GM19395 (cell line): ENCODE results near the gene CUEDC1.

Experiments
- ATAC-seq: cut with Tn5 transposase; IDR thresholded peaks from one replicate; pipeline ENCODE4 v1.9.1; 2021; ENCODE audit warnings: mild to moderate bottlenecking, moderate library complexity; ENCODE audit not compliant: unreplicated experiment

The CUEDC1 gene

DNA sequence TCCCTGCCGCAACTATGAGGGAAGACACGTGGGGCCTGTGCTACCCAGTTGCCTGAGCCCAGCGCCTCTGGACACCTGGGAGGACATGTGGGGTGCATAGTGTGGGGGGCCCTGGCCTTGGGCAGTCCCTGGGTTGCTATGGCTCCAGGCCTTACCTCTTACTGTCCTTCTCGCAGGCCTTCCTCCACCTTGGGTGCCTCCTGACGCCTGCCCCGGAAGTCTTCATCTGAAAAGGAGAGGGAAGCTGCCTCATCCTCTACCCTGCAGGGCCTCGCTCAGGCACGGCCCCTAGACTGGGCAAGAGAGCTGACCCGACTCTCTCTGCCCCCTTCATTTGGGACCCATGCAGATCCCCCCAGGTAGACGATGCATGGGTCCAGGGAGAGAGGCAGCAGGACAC is 88.9 kb downstream of the CUEDC1 start:
- ATAC-seq: no peak

DNA sequence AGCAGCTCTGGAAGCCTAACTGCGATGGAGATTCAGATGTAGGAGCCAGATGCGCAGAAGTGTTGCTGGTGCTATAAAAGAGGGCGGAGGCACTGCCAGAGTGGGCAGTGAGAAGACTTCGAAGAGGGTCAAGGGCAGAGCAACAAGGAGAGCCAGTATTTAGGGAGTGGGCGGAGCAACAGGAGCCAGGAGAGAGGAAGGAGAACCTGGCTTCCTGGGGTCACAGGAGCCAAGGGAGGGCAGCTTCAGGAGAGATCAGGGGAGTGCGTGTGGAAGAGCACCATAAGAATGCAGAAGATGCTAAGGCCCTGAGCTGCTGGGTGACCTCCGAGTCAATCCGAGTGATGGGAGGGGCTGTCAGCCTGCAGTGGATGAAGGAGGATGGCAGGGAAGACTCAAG is 90.9 kb downstream of the CUEDC1 start:
- ATAC-seq: no peak

DNA sequence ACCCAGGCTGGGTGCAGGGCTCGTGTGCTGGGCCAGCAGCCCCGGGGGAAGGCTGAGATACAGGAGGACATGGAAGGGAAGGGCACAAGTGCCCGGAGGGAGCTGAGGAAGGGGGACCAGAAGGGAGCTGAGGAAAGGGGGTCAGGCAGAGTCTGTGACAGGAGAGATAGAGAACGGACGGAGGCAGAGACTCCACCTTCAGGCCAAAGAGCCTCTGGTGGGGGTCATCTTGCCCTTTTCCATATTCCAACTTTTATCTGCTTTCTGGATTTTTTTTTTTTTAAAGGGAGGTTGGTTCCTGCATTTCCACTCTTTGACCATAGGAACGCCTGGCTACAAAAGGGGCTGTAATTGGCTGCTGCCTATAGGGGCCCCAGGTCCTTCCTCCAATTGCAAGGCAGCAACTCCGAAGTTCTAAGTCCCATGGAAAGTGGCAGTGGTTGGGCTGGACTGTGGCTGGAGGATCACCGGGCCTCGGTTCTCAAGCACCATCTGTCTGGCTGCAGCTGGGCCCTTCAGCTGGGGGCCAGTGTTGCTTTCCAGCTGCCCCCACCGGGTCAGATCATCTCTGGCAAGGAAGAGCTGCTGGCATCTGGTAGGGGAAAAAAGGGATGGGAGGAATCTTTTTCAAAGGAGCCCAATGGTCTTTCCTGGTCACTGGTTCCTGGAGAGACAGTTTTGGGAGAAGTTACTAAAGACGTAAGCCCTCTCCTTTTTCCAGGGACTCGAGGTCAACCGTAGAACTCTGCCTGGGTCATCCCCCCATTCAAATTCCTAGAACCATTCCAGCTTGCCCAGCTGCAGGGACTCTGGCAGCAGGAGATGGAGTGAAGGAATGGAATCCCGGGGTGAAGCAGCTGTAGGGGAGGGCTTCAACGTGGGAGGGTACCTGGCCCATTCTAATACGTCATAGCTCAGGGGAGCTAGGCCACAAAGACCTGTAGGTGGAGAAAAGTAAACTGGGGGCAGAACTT is 92.2 kb downstream of the CUEDC1 start:
- no peak for ATAC-seq

- no peak for ATAC-seq
Measured at GRCh38 chr17:57861790-57862693, 93.2 kb downstream of the CUEDC1 start.

- ATAC-seq: no peak
Measured at GRCh38 chr17:57861000-57861789, 94.0 kb downstream of the CUEDC1 start.

- ATAC-seq: no peak
Measured at GRCh38 chr17:57860414-57860999, 94.7 kb downstream of the CUEDC1 start.

DNA sequence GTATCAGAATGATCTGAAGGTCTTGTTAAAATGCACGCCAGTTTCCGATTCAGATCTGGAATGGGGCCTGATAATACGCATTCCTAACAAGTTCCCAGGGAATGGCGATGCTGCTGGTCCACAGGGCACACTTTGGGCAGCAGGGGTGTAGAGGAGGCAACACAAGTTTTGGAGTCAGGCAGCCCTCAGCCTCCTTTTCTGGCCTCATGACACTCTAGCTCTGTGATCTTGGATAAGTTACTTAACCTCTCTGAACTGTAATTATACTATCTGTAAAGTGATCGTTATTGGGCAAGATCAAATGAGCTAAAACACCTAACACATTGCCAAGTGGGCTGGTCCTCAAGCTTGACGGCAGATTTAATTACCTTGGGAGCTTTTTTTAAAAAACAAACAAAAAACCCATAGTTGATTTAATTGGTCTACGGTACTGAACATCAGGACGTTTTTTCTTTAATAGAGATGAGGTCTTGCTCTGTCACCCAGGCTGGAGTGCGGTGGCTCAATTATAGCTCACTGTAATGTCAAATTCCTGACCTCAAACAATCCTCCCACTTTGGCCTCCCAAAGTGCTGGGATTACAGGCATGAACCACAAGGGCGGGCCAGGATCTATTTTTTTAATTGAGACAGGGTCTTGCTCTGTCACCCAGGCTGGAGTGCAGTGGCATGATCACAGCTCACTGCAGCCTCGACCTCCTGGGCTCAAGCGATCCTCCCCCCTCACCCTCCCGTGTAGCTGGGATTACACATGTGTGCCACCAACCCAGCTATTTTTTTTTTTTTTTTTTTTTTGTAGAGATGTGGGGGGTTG is 95.4 kb downstream of the CUEDC1 start:
- ATAC-seq: no peak

DNA sequence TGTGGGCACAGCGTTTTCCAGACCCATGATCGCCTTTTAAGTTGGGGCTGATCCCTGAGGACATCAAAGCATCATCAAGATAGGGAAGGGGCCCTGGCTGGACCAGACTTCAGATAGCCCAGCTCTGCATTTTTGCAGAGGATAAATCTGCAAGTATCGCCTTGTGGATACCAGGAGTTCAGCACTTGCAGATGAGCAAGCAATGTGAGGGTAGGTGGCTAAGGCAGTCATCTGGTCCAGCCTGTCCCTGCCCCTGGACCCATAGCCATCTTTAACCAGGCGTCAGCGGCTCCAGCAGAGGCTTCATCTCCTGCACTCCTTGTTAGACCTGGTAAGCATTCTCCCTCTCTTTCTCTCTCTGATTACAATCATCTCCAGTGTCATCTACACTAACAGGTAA is 96.4 kb downstream of the CUEDC1 start:
- ATAC-seq: no peak

DNA sequence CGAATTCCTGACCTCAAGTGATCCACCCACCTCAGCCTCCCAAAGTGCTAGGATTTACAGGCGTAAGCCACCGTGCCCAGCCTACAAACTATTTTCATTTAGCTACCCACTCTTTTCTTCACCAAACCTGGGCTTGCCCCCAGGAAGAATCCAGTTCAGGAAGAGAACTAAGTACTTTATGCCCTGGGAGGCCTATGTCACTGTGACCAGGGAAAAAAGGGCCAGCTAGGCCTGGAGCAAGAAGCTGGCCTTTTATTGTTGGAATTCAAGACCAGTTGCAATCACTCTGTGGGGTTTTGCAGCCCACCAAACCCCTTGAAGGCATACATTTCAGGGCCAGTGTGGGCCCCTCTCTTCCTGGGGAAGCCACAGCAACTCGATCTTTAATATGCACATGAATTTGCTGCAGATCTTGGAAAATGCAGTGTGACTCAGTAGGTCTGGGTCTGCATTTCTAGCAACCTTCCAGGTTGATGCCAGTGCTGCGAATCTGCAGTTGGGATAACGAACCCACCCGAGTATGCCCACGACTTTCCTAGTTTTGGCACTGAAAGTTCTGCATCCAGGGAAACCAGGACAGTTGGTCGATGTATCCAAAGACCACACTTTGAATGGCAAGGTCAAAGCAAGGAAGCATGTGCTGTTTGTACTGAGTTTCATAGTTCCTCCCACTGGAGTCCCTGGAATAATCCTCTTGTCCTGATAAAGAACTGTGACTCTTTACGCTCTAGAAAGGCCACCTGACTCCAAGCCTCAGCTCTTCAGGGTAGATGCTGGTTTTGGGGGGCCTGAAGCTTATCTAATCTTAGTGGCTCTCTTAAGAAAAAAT is 98.2 kb downstream of the CUEDC1 start:
- no peak for ATAC-seq

DNA sequence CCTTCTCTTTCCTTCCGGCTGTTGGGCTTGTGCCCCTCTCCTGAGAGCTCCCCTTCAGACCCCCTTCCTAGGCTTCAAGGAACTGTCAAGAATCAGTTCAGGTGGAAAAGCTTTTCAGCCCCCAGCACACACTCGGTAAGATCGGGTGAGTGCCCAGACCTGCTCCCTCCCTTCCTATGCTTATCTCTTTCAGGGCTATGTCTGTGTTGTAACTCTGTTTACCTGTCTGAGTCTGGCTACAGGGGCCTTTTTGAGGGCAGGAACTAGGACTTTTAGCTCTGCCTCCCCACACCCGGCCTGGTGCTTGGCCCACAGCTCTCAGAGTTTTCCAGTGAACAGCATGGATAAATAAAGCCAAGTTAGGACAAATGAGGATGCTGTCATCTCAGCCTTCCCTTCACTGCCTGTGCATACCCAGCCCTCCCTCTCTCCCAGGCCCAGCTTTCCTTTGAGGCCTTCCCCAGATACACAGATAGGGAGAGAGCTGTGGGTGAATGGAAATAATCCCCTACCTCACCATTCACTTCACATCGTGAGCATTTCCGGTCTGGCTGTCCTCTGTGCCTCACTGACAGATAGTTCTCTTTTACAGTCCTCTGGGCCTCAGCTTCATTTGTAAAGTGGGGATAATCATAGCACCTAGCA is 99.7 kb downstream of the CUEDC1 start:
- no peak for ATAC-seq

DNA sequence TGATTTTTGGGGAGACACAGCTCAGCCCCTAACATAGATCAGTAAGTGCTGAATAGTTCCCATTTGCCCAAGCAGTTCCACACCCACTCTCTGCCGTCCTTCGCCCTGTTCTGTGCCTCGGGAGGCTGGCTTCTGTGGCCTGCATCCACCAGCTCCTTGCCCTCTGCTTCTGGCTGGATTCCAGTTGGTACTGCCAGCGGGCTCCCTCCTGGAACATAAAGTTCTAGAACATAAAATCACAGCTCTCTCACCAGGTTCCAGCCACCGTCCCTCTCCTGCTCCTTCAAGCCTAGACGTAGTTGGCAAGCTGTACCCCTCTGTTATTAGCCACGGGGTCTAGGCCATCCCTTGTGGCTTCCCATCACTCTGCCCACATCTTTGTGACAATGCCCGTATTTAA is 101.5 kb downstream of the CUEDC1 start:
- ATAC-seq: no peak

GRCh38 chr17:57852955-57853328 is 102.3 kb downstream of the CUEDC1 start:
- no peak for ATAC-seq

- ATAC-seq: no peak
Measured at GRCh38 chr17:57852092-57852954, 102.9 kb downstream of the CUEDC1 start.

DNA sequence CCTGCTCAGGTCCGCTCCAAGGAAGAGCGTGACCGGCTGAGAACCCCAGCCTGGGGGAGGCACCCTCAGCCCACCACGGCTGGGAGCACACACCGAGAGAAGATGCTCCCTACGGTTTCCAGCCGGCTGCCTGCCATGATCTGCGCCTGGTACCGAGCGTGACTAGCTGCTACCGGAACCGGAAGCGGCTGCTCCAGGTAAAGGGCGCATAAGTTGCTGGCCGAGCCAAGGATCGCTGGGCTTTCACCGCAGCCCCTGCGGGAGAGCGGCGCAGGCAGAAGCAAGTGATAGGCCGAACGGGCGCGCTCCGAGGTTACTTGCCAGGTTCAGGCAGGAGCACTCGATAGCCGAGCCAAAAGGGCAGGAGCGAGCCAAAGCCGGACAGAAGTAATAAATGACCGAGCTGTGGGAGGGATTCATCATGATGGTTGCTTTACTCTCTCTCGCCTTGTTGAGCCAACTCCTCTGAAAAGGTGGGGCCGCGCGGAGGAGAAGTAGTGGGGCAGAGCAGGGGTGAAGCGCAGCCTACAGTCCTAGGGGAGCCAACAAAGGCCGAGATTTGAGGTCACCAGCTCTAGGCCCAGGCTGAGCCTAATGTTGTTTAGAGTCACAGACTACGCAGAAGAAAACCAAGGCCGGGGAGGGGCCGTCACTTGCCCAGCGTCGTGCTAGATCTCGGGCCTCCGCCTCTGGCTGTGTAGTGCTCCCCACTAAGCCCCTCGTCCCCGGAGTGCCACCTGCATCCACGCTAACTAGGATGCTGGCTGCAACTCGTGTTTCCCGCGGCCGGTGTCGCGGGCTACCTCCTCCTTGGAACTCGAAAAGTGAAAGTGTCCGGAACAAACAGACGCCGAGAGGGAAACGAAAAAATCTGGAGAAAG is 105.1 kb downstream of the CUEDC1 start, which contains the start of gene MRPS23:
MRPS23 (minus strand) TSS at position 171 of the 881 bp plus-strand sequence; CDS start at position 137, 34 bp downstream.
- peak; percentile 92 for ATAC-seq

DNA sequence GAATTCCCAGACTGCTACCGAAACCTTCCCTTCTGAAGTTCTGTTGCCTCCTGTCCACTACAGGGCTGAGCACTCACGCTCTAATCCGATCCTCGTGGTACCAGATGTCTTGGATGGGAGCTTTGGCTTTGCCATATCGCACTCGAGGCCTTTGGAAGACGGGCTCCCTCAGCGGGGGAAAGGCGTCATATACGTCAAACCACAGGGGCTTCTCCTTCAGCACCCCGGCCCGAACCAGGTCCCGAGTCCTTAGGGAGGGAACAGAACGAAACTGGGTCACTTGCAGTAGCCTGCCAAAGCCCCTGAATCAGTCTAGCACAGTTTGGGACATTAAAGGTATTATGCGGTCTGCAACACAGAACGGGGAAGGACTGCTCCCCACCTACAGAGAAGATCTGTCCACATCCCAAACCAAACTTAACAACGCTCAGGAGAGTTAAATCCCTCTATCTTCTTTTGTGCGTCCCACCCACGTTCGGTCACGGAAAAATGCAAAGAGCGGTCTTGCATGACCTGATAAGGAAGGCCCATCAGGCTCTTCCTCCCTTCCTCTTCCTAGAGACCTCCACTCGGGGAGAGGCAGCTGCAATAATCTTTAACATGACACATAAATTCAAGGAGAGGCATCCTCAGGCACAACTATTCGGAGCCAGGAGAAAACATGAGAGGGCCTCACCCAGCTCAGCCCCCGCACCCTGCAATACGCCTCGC is 105.9 kb downstream of the CUEDC1 start:
- ATAC-seq: no peak
